ENCODE measurements around the gene GRIA3. TPM values are rescaled to one million over a fixed set of nuclear protein-coding genes. Genes with fewer than 3 reads are reported as not detected.
A peak's percentile ranks its signal among the peaks of the same experiment; 100 is the strongest.

GRIA3 gene
- total RNA-seq, 1 experiment from 2014 or later, result not detected

DNA sequence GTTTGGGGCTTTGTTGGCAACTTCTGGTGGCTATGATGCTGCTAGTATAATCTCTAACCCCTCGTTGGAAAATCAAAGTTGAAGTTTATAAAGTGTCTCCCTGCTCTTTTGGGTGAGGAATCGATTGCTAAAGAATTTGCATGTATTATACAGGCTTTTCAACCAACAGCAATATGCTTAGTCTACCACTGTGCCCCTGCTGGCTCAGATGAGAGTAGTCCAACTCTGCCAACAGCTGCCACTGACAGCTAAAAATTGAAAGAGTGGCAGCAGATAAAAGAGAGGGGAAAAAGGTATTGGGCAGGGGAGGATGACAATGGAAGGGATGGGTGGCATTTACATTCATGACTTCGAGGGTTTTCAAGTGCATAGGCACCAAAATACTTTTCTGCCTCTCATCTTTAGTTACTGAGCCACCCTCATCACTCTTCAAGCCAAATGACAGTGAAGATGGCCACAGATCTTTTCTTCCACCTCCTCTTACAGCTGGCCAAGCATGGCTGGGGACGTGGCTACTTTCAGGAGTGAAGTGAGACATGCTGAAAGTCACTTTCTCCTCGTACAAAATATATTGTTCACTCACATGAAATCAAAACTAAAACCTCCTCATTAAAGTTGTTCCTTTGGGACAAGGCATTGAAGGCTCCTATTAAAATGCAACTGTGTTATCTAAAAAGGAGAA lies 2.7 kb upstream of the GRIA3 start:
- no peak overlapping the region for H3K27ac ChIP-seq (ENCODE audit: low read depth, low read length, poor library complexity, severe bottlenecking)
- no peak for DNase-seq (ENCODE audit: low spot score)
- H3K36me3 ChIP-seq (ENCODE audit: insufficient read depth, low read length, poor library complexity, severe bottlenecking), result no peaks in the 10 kb centered on the region
- no TSS peak for BruUV-seq (replicated peaks)
- H3K27me3 ChIP-seq (replicated peaks; ENCODE audit: insufficient read depth, low read depth, low read length, poor library complexity), result peaks cover 34% of the 10 kb centered on the region
- no peak overlapping the region for H3K4me3 ChIP-seq (ENCODE audit: low read depth, low read length, poor library complexity, severe bottlenecking)
- ChIA-PET POLR2A (ENCODE audit: low non-redundant PET) (no interaction called here), CTCF (no interaction called here)
- no peak for TF ChIP-seq EZH2 (IDR thresholded peaks at IDR 0.05; ENCODE audit: borderline replicate concordance, low read depth, low read length, poor library complexity, severe bottlenecking)
- TF ChIP-seq CTCF (conservative IDR thresholded peaks at IDR 0.05; ENCODE audit: low read depth, low read length), result no peak
- no peaks in the 10 kb centered on the region for H3K4me1 ChIP-seq (ENCODE audit: insufficient read depth, low read length, poor library complexity, severe bottlenecking)
- intact Hi-C loops (cut with micrococcal nuclease; ENCODE audit: unreplicated experiment), result no loop called here
- H3K9me3 ChIP-seq (ENCODE audit: low read depth, low read length, poor library complexity, severe bottlenecking), result no peaks in the 10 kb centered on the region

- no peak for DNase-seq (ENCODE audit: low spot score)
- CTCF ChIA-PET, result no interaction called here
- no TSS peak for BruUV-seq (replicated peaks)
- Histone ChIP-seq H3K27me3 (replicated peaks; ENCODE audit: insufficient read depth, low read depth, low read length, poor library complexity) (peaks cover 47% of the 10 kb centered on the region), H3K4me1 (ENCODE audit: insufficient read depth, low read length, poor library complexity, severe bottlenecking) (no peaks in the 10 kb centered on the region), H3K4me3 (ENCODE audit: low read depth, low read length, poor library complexity, severe bottlenecking) (peak overlapping the region; percentile 27), H3K9me3 (ENCODE audit: low read depth, low read length, poor library complexity, severe bottlenecking) (no peaks in the 10 kb centered on the region), H3K36me3 (ENCODE audit: insufficient read depth, low read length, poor library complexity, severe bottlenecking) (no peaks in the 10 kb centered on the region), H3K27ac (ENCODE audit: low read depth, low read length, poor library complexity, severe bottlenecking) (no peak overlapping the region)
- intact Hi-C loops (cut with micrococcal nuclease; ENCODE audit: unreplicated experiment), result no loop called here
- TF ChIP-seq EZH2 (IDR thresholded peaks at IDR 0.05; ENCODE audit: borderline replicate concordance, low read depth, low read length, poor library complexity, severe bottlenecking), result no peak
- no peak for TF ChIP-seq CTCF (conservative IDR thresholded peaks at IDR 0.05; ENCODE audit: low read depth, low read length)
- POLR2A ChIA-PET (ENCODE audit: low non-redundant PET), result no interaction called here
Measured at GRCh38 chrX:123184866-123185276, 793 bp downstream of the GRIA3 start.

DNA sequence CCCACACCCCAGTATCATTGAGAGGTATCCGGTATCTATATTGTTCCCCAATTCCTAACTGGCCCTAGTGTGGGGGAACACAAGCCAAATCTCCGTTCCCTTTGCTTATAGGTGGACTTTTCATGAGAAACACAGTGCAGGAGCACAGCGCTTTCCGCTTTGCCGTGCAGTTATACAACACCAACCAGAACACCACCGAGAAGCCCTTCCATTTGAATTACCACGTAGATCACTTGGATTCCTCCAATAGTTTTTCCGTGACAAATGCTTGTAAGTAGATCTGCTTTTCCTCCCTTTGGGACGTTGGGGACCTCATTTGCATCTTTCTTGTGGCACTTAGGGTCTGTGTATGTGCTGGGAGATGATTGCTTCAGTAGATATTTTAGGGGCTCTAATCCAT lies 1.6 kb downstream of the GRIA3 start:
- H3K4me3 ChIP-seq (ENCODE audit: low read depth, low read length, poor library complexity, severe bottlenecking), result no peak overlapping the region
- intact Hi-C loops (cut with micrococcal nuclease; ENCODE audit: unreplicated experiment), result no loop called here
- POLR2A ChIA-PET (ENCODE audit: low non-redundant PET), result no interaction called here

More for the DNA sequence above, 1.6 kb downstream of the GRIA3 start:
- Histone ChIP-seq H3K4me1 (ENCODE audit: insufficient read depth, low read length, poor library complexity, severe bottlenecking) (no peaks in the 10 kb centered on the region), H3K27ac (ENCODE audit: low read depth, low read length, poor library complexity, severe bottlenecking) (no peak overlapping the region), H3K27me3 (replicated peaks; ENCODE audit: insufficient read depth, low read depth, low read length, poor library complexity) (peaks cover 47% of the 10 kb centered on the region), H3K36me3 (ENCODE audit: insufficient read depth, low read length, poor library complexity, severe bottlenecking) (no peaks in the 10 kb centered on the region), H3K9me3 (ENCODE audit: low read depth, low read length, poor library complexity, severe bottlenecking) (no peaks in the 10 kb centered on the region)
- CTCF ChIA-PET, result no interaction called here
- TF ChIP-seq EZH2 (IDR thresholded peaks at IDR 0.05; ENCODE audit: borderline replicate concordance, low read depth, low read length, poor library complexity, severe bottlenecking) (no peak), CTCF (conservative IDR thresholded peaks at IDR 0.05; ENCODE audit: low read depth, low read length) (no peak)
- DNase-seq (ENCODE audit: low spot score), result no peak
- BruUV-seq (replicated peaks), result no TSS peak
